Astrocyte (in vitro differentiated cells and primary cell): ENCODE results near the gene TRABD2A. TPM values are rescaled to one million over a fixed set of nuclear protein-coding genes. Genes with fewer than 3 reads are reported as not detected.

Source experiments
- DNase-seq: peaks from one replicate; pipeline ENCODE4 v3.0.0-alpha.2; 2010; ENCODE audit warnings: low read depth
- FAIRE-seq: peaks from 2 replicates; lab custom pipeline; 2011; peaks lifted over from hg19 to GRCh38; lab: Jason Lieb, UNC
- H2AFZ ChIP-seq: 2 replicates; pipeline ENCODE4 v1.6.0; 2012; ENCODE audit warnings: low read depth, low read length, inconsistent platforms
- H3K27ac ChIP-seq: 2 replicates; pipeline ENCODE4 v1.5.1; 2011; ENCODE audit warnings: low read depth, low read length, inconsistent platforms
- H3K27me3 ChIP-seq: 2 replicates; pipeline ENCODE4 v1.6.0; 2011; ENCODE audit warnings: low read length, inconsistent platforms; ENCODE audit not compliant: insufficient read depth
- H3K36me3 ChIP-seq: 2 replicates; pipeline ENCODE4 v1.5.1; 2011; ENCODE audit warnings: low read length, inconsistent platforms; ENCODE audit not compliant: insufficient read depth
- H3K4me1 ChIP-seq: 2 replicates; pipeline ENCODE4 v1.5.1; 2011; ENCODE audit warnings: low read length, inconsistent platforms; ENCODE audit not compliant: insufficient read depth
- H3K4me2 ChIP-seq: 2 replicates; pipeline ENCODE4 v1.6.0; 2012; ENCODE audit warnings: low read length, inconsistent platforms
- H3K4me3 ChIP-seq: 2 replicates; pipeline ENCODE4 v1.5.1; 2011; ENCODE audit warnings: low read depth, mild to moderate bottlenecking, low read length, inconsistent platforms; ENCODE audit not compliant: insufficient read depth
- H3K79me2 ChIP-seq: 2 replicates; pipeline ENCODE4 v1.6.0; 2012; ENCODE audit warnings: mild to moderate bottlenecking, low read length, inconsistent platforms; ENCODE audit not compliant: insufficient read depth
- H3K9ac ChIP-seq: 2 replicates; pipeline ENCODE4 v1.6.0; 2012; ENCODE audit warnings: mild to moderate bottlenecking, low read length, inconsistent platforms
- H3K9me3 ChIP-seq: 2 replicates; pipeline ENCODE4 v1.5.1; 2012; ENCODE audit warnings: low read depth, mild to moderate bottlenecking, low read length, inconsistent platforms; ENCODE audit not compliant: insufficient read depth
- H4K20me1 ChIP-seq: 2 replicates; pipeline ENCODE4 v1.6.0; 2012; ENCODE audit warnings: low read length, inconsistent platforms; ENCODE audit not compliant: insufficient read depth
- H3K27ac Mint-ChIP-seq: one replicate; pipeline ENCODE4 v1.8.0; 2021; ENCODE audit warnings: mild to moderate bottlenecking, mixed read lengths; ENCODE audit not compliant: unreplicated experiment
- H3K27me3 Mint-ChIP-seq: one replicate; pipeline ENCODE4 v1.8.0; 2021; ENCODE audit warnings: low read depth, mixed read lengths; ENCODE audit not compliant: unreplicated experiment
- H3K36me3 Mint-ChIP-seq: one replicate; pipeline ENCODE4 v1.8.0; 2021; ENCODE audit warnings: low read depth, mixed read lengths; ENCODE audit not compliant: unreplicated experiment
- H3K4me1 Mint-ChIP-seq: one replicate; pipeline ENCODE4 v1.8.0; 2021; ENCODE audit warnings: low read depth, mixed read lengths; ENCODE audit not compliant: unreplicated experiment
- H3K4me3 Mint-ChIP-seq: one replicate; pipeline ENCODE4 v1.8.0; 2021; ENCODE audit warnings: mild to moderate bottlenecking, moderate library complexity, mixed read lengths; ENCODE audit not compliant: unreplicated experiment
- H3K9me3 Mint-ChIP-seq: one replicate; pipeline ENCODE4 v1.8.0; 2021; ENCODE audit warnings: mild to moderate bottlenecking, mixed read lengths; ENCODE audit not compliant: unreplicated experiment
- EZH2 ChIP-seq: IDR thresholded peaks from 2 replicates; pipeline ENCODE4 v1.6.1; 2012; ENCODE audit warnings: mild to moderate bottlenecking, low read length, inconsistent platforms; ENCODE audit not compliant: insufficient read depth
- total RNA-seq: library from RNA; stranded (reverse); gene quantifications from 2 replicates; pipeline ENCODE4 v1.2.1, GENCODE V29; 2021
- TF ChIP-seq, protein P1 (sequence below): IDR thresholded peaks from 2 replicates; pipeline ENCODE4 v1.5.1; 2011; ENCODE audit warnings: low read depth, mild to moderate bottlenecking, inconsistent platforms, low read length, moderate library complexity; ENCODE audit not compliant: insufficient read depth

The TRABD2A gene
- total RNA-seq, 1 donor from 2014 or later, result 2.6 TPM

DNA sequence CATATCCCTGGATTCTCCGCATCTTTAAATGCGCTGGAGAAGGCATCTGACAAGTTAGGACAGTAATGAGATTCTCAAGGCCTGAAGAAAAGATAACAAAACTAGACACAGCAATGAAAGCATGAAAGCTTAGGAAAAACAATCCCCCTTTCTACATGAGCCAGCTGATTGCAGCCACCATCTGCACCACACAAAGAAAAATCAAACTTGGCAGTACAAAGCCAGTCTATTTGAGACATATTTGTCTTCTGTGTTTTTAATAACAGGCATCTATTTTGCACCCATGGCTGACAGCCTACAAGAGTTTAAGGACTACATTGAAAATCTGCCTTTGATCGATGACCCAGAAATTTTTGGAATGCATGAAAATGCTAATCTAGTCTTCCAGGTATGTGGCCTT is 83.6 kb downstream of the TRABD2A start:
- H3K4me1 Mint-ChIP-seq, result no peaks in the 10 kb centered on the region
- H3K4me1 ChIP-seq, result peaks cover 4% of the 10 kb centered on the region
- H3K27ac Mint-ChIP-seq, result no peak overlapping the region
- H3K4me3 Mint-ChIP-seq, result no peak overlapping the region
- no peaks in the 10 kb centered on the region for H3K79me2 ChIP-seq
- no peak overlapping the region for H3K9ac ChIP-seq
- FAIRE-seq (no peak), DNase-seq (no peak)
- H3K4me3 ChIP-seq, result no peak overlapping the region
- H4K20me1 ChIP-seq, result no peaks in the 10 kb centered on the region
- H3K27me3 Mint-ChIP-seq, result no peaks in the 10 kb centered on the region
- H3K27me3 ChIP-seq, result no peaks in the 10 kb centered on the region
- H3K27ac ChIP-seq, result no peak overlapping the region
- H3K9me3 ChIP-seq, result no peaks in the 10 kb centered on the region
- H3K4me2 ChIP-seq, result no peak overlapping the region
- no peak for TF ChIP-seq EZH2
- TF ChIP-seq, protein P1, sequence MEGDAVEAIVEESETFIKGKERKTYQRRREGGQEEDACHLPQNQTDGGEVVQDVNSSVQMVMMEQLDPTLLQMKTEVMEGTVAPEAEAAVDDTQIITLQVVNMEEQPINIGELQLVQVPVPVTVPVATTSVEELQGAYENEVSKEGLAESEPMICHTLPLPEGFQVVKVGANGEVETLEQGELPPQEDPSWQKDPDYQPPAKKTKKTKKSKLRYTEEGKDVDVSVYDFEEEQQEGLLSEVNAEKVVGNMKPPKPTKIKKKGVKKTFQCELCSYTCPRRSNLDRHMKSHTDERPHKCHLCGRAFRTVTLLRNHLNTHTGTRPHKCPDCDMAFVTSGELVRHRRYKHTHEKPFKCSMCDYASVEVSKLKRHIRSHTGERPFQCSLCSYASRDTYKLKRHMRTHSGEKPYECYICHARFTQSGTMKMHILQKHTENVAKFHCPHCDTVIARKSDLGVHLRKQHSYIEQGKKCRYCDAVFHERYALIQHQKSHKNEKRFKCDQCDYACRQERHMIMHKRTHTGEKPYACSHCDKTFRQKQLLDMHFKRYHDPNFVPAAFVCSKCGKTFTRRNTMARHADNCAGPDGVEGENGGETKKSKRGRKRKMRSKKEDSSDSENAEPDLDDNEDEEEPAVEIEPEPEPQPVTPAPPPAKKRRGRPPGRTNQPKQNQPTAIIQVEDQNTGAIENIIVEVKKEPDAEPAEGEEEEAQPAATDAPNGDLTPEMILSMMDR, result no peak
- H3K36me3 ChIP-seq, result no peaks in the 10 kb centered on the region
- peaks cover 7% of the 10 kb centered on the region for H3K9me3 Mint-ChIP-seq
- H2AFZ ChIP-seq, result no peak overlapping the region
- no peaks in the 10 kb centered on the region for H3K36me3 Mint-ChIP-seq

DNA sequence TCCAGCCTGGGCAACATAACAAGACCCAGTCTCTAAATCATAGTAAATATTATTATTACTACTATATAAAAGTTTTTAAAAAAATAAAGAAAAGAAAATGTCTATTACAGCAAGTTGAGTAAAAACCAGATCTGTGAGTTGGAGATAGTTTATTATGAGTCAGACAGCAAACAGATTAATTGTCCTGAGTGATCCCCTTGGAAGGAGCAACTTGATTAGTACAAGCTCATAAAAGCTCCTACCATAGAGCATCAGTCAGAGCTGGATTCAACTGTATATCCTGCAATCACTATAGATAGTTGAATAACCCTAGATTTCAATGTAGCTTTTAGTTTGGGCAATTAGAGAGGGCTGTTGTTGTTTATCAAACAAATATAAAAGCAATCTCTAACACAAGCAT is 84.1 kb downstream of the TRABD2A start:
- H3K36me3 Mint-ChIP-seq, result no peaks in the 10 kb centered on the region
- no peak for DNase-seq
- H3K4me3 Mint-ChIP-seq, result no peak overlapping the region
- H3K4me2 ChIP-seq, result no peak overlapping the region
- no peaks in the 10 kb centered on the region for H3K79me2 ChIP-seq
- no peak overlapping the region for H3K27ac ChIP-seq
- no peak overlapping the region for H3K9ac ChIP-seq
- no peaks in the 10 kb centered on the region for H3K27me3 Mint-ChIP-seq
- peaks cover 5% of the 10 kb centered on the region for H3K9me3 Mint-ChIP-seq
- no peak for TF ChIP-seq EZH2
- TF ChIP-seq, protein P1, result no peak
- peaks cover 4% of the 10 kb centered on the region for H3K4me1 ChIP-seq
- no peaks in the 10 kb centered on the region for H3K36me3 ChIP-seq
- no peak overlapping the region for H3K27ac Mint-ChIP-seq
- H3K27me3 ChIP-seq, result no peaks in the 10 kb centered on the region
- H2AFZ ChIP-seq, result no peak overlapping the region
- no peaks in the 10 kb centered on the region for H4K20me1 ChIP-seq
- H3K4me3 ChIP-seq, result no peak overlapping the region
- no peaks in the 10 kb centered on the region for H3K9me3 ChIP-seq
- H3K4me1 Mint-ChIP-seq, result no peaks in the 10 kb centered on the region
- FAIRE-seq, result no peak

GRCh38 chr2:84793641-84794040 is 87.2 kb downstream of the TRABD2A start:
- Histone ChIP-seq H4K20me1 (no peaks in the 10 kb centered on the region), H3K4me1 (peaks cover 4% of the 10 kb centered on the region), H3K4me2 (no peak overlapping the region), H3K27ac (no peak overlapping the region), H3K79me2 (no peaks in the 10 kb centered on the region), H3K9me3 (no peaks in the 10 kb centered on the region), H3K36me3 (no peaks in the 10 kb centered on the region), H2AFZ (no peak overlapping the region), H3K27me3 (no peaks in the 10 kb centered on the region), H3K9ac (no peak overlapping the region), H3K4me3 (no peak overlapping the region)
- Mint-ChIP-seq H3K9me3 (peaks cover 3% of the 10 kb centered on the region), H3K4me3 (no peak overlapping the region), H3K27ac (no peak overlapping the region), H3K27me3 (no peaks in the 10 kb centered on the region), H3K36me3 (no peaks in the 10 kb centered on the region), H3K4me1 (no peaks in the 10 kb centered on the region)
- DNase-seq, result no peak
- no peak for FAIRE-seq
- no peak for TF ChIP-seq EZH2
